Stomach (tissue), 4 donors: ENCODE measurements around the gene TRMT2A.

Experiments
- CTCF ChIP-seq, 7 experiments: fragments of 450-650 bp in 4 of 7; fragments of 200-600 bp in 3 of 7; sonication (generic) in 3 of 7; IDR thresholded peaks; one replicate each; pipeline ENCODE4 v1.5.1; 2016 to 2019; ENCODE audit warnings: antibody characterized with exemption in 7 of 7, control low read depth in 2 of 7, mild to moderate bottlenecking in 1 of 7
- EP300 ChIP-seq: sonication (generic); formaldehyde crosslinking; IDR thresholded peaks from one replicate; pipeline ENCODE4 v1.6.1; 2017; ENCODE audit warnings: antibody characterized with exemption
- POLR2A ChIP-seq, 4 donors: fragments of 450-650 bp; IDR thresholded peaks; one replicate each; pipeline ENCODE4 v1.6.1; 2016; ENCODE audit warnings: antibody characterized with exemption in 4 of 4, control low read depth in 2 of 4, mild to moderate bottlenecking in 1 of 4, moderate library complexity in 1 of 4

- TF ChIP-seq EP300 (no peak), CTCF (IDR thresholded peaks at IDR 0.05) (no peak), POLR2A (IDR thresholded peaks at IDR 0.05) (no peak)
Measured at GRCh38 chr22:20165913-20166312, 48.9 kb upstream of the TRMT2A start.
